CD4-positive, alpha-beta T cell treated with Interferon gamma for 1 hour (primary cell): ENCODE measurements around the gene GLYR1.

Source experiments
- DNase-seq: peaks from one replicate; pipeline ENCODE4 v3.0.0-alpha.2; 2020

The GLYR1 gene

GRCh38 chr16:4803401-4803844 is 43.7 kb downstream of the GLYR1 start:
- DNase-seq = no peak

GRCh38 chr16:4802659-4803287 is 44.3 kb downstream of the GLYR1 start:
- peak; percentile 86 for DNase-seq

GRCh38 chr16:4801962-4802658 is 45.0 kb downstream of the GLYR1 start, which contains the start of gene ROGDI:
Gene ROGDI, minus strand, starts transcription at chr16:4802633. Its CDS starts 62 bp downstream, at chr16:4802571.
- peak; percentile 89 for DNase-seq

GRCh38 chr16:4801051-4801961 is 45.8 kb downstream of the GLYR1 start:
- DNase-seq = no peak

GRCh38 chr16:4800290-4801041 is 46.6 kb downstream of the GLYR1 start:
- no peak for DNase-seq

- DNase-seq = no peak
Observed at GRCh38 chr16:4799171-4799855, 47.8 kb downstream of the GLYR1 start.

GRCh38 chr16:4798456-4798855 is 48.6 kb downstream of the GLYR1 start:
- no peak for DNase-seq

GRCh38 chr16:4797805-4798252 is 49.3 kb downstream of the GLYR1 start:
- DNase-seq = no peak

GRCh38 chr16:4796982-4797804 is 49.9 kb downstream of the GLYR1 start:
- no peak for DNase-seq

GRCh38 chr16:4795828-4796572 is 51.1 kb downstream of the GLYR1 start:
- DNase-seq = no peak

GRCh38 chr16:4795181-4795827 is 51.8 kb downstream of the GLYR1 start, which contains the start of gene SMIM22:
Gene SMIM22, plus strand, starts transcription at chr16:4795369. Its CDS starts 366 bp downstream, at chr16:4795735.
- DNase-seq = no peak

- no peak for DNase-seq
Observed at GRCh38 chr16:4792951-4793513, 54.1 kb downstream of the GLYR1 start.

- no peak for DNase-seq
Observed at GRCh38 chr16:4790871-4791270, 56.2 kb downstream of the GLYR1 start.

GRCh38 chr16:4790261-4790660 is 56.8 kb downstream of the GLYR1 start:
- no peak for DNase-seq

- no peak for DNase-seq
Observed at GRCh38 chr16:4788910-4789309, 58.2 kb downstream of the GLYR1 start.

GRCh38 chr16:4788489-4788889 is 58.6 kb downstream of the GLYR1 start:
- no peak for DNase-seq

GRCh38 chr16:4787627-4788482 is 59.2 kb downstream of the GLYR1 start, which contains the start of gene SEPTIN12:
Gene SEPTIN12, minus strand, starts transcription at chr16:4788345. Its CDS starts 700 bp downstream, at chr16:4787645.
- DNase-seq = no peak

GRCh38 chr16:4787068-4787467 is 60.0 kb downstream of the GLYR1 start:
- DNase-seq = no peak
